GM12892 (cell line): ENCODE data around the gene TMEM107.

Experiments
- POLR2A ChIP-seq: IDR thresholded peaks from 2 replicates; pipeline ENCODE4 v1.6.1; 2011; ENCODE audit warnings: low read depth, low read length, control low read depth
- POLR2AphosphoS5 ChIP-seq: IDR thresholded peaks from 2 replicates; pipeline ENCODE4 v1.6.1; 2011; ENCODE audit warnings: low read depth, low read length, control low read depth
- TAF1 ChIP-seq: IDR thresholded peaks from 2 replicates; pipeline ENCODE4 v1.6.1; 2011; ENCODE audit warnings: low read depth, mild to moderate bottlenecking, control low read depth, low read length, borderline replicate concordance

- TF ChIP-seq POLR2A, result no peak
- no peak for TF ChIP-seq TAF1
- no peak for TF ChIP-seq POLR2AphosphoS5
Observed at GRCh38 chr17:8212312-8213180, 36.4 kb upstream of the TMEM107 start.
